VCaP (cell line): Measurements from ENCODE around the gene TPRX2.
"Not testable (repeated sequence)": the region's sequence is repeated elsewhere in the genome, so short reads cannot be mapped to it uniquely, and the experiment has no call there.

Experiments used
- H3K27ac ChIP-seq: fragments of 450-650 bp; 2 replicates; pipeline ENCODE4 v1.5.1; 2017
- CTCF ChIP-seq: fragments of 450-650 bp; conservative IDR thresholded peaks from 2 replicates; pipeline ENCODE4 v1.5.1; 2017; ENCODE audit warnings: mild to moderate bottlenecking, moderate library complexity

The TPRX2 gene

GRCh38 chr19:47865166-47865565 is 6.1 kb downstream of the TPRX2 start:
- TF ChIP-seq CTCF: no peak
- H3K27ac ChIP-seq: no peak overlapping the region

GRCh38 chr19:47878906-47879305 is 19.9 kb downstream of the TPRX2 start:
- no peak overlapping the region for H3K27ac ChIP-seq
- TF ChIP-seq CTCF: no peak

- not testable (repeated sequence) for H3K27ac ChIP-seq
Observed at GRCh38 chr19:47879385-47879784, 20.4 kb downstream of the TPRX2 start.

GRCh38 chr19:47881757-47882156 is 22.7 kb downstream of the TPRX2 start:
- TF ChIP-seq CTCF: no peak
- no peak overlapping the region for H3K27ac ChIP-seq

- no peak overlapping the region for H3K27ac ChIP-seq
- no peak for TF ChIP-seq CTCF
Observed at GRCh38 chr19:47882890-47883289, 23.9 kb downstream of the TPRX2 start.

- no peak for TF ChIP-seq CTCF
- H3K27ac ChIP-seq: no peak overlapping the region
Observed at GRCh38 chr19:47885067-47885463, 26.0 kb downstream of the TPRX2 start.

GRCh38 chr19:47886010-47886559 is 27.1 kb downstream of the TPRX2 start, which contains the start of gene SULT2A1:
SULT2A1 (minus strand) TSS chr19:47886315; CDS start chr19:47886257, 58 bp downstream.
- no peak within 1 kb of the TSS for H3K27ac ChIP-seq
- no peak for TF ChIP-seq CTCF

- no peak for TF ChIP-seq CTCF
- H3K27ac ChIP-seq: no peak overlapping the region
Observed at GRCh38 chr19:47890865-47891621, 32.0 kb downstream of the TPRX2 start.
